ENCODE measurements around the gene LYPD1.

DNA sequence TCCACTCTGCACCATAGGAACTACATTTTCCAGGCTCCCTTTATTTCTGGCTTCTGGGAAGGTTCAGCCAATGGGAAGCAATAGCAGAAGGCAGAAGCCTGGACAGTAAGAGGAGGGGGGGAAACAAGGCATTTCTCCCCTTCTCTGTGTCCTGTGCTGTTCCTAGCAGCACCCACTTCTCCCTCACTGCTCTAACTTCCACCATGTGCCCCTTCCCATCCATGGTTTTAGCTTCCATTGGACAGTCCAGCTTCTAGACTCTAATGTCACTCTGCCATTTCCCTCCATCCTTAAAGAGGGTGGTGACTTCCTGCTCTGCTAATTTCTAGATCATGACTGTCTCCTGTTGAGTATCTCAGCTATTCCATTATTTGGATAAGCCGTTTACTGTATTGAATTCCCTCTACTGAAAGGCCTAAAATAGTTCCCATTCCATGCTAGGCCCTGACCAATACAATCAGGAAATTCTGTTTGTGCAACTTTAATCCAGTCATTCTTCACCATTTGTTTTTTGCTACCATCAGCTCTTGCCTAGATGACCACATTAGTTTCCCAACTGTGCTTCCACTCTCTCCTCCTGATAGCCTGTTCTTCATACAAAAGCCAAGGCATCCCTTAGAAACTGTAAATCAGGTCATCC, 20.8 kb upstream of the LYPD1 start:
- TF ChIP-seq, protein P1, sequence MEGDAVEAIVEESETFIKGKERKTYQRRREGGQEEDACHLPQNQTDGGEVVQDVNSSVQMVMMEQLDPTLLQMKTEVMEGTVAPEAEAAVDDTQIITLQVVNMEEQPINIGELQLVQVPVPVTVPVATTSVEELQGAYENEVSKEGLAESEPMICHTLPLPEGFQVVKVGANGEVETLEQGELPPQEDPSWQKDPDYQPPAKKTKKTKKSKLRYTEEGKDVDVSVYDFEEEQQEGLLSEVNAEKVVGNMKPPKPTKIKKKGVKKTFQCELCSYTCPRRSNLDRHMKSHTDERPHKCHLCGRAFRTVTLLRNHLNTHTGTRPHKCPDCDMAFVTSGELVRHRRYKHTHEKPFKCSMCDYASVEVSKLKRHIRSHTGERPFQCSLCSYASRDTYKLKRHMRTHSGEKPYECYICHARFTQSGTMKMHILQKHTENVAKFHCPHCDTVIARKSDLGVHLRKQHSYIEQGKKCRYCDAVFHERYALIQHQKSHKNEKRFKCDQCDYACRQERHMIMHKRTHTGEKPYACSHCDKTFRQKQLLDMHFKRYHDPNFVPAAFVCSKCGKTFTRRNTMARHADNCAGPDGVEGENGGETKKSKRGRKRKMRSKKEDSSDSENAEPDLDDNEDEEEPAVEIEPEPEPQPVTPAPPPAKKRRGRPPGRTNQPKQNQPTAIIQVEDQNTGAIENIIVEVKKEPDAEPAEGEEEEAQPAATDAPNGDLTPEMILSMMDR (conservative IDR thresholded peaks at IDR 0.05): no peak
- no peak for TF ChIP-seq ZFX (IDR thresholded peaks at IDR 0.05)

All from C4-2B (cell line).